Measurements from ENCODE around the gene PPM1K. TPM values are rescaled to one million over a fixed set of nuclear protein-coding genes. Genes with fewer than 3 reads are reported as not detected.
A peak's percentile ranks its signal among the peaks of the same experiment; 100 is the strongest.

Gene PPM1K
- total and polyA plus RNA-seq, 9 of the 15 experiments (the other 6 are each of a cell fraction or from before 2014, with no cell fraction given): 8.2 to 18.0 (median 10.5) TPM

DNA sequence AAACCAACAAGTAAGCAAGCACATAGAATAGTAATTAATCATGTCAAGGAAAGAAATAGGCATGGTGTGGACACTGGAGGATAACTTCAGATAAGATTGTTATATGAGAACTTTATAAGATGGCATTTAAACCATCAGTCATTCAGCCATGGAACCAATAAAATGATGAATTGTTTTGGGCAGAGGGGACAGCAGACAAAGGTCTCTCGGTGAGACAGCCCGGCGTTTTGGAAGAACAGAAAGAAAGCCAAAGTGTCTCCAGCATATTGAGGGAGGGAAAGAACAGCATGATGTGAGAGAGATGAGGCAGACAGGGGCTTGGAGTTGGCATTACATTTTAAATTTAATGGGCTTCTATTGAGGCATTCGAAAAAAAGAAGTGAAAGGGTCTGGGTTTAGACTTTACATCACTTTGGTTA lies 883 bp upstream of the PPM1K start:
- Histone ChIP-seq H3K27ac (ENCODE audit: extremely low read depth, low read depth, low read length) (no peak overlapping the region), H3K9ac (ENCODE audit: insufficient read depth in 1 of 2, low read depth in 2 of 2, low read length in 2 of 2) (peak overlapping the region in 1 of 2 experiments; percentile 67; a peak in 2 of 4 replicates), H3K79me2 (ENCODE audit: control insufficient read depth, insufficient read depth, low read length) (peaks cover 31% of the 10 kb centered on the region; the same call in 2 of the 3 replicates), H3K9me3 (replicated peaks; ENCODE audit: control insufficient read depth, insufficient read depth, low read depth, low read length) (no peaks in the 10 kb centered on the region), H3K4me2 (ENCODE audit: insufficient read depth, low read length) (peak overlapping the region; percentile 97), H3K27me3 (ENCODE audit: control insufficient read depth in 2 of 2, insufficient read depth in 2 of 2, low read length in 2 of 2) (0 out of 5 replicates have a peak, but pooled peaks cover 0 to 2% of the 10 kb centered on the region in 2 experiments), H2AFZ (ENCODE audit: low read depth, low read length) (peak overlapping the region; percentile 100), H3K36me3 (ENCODE audit: control insufficient read depth, insufficient read depth, low read length) (no peaks in the 10 kb centered on the region), H4K20me1 (replicated peaks; ENCODE audit: control insufficient read depth, insufficient read depth, low read length) (no peaks in the 10 kb centered on the region), H3K9me1 (ENCODE audit: control insufficient read depth, insufficient read depth, low read length) (no peaks in the 10 kb centered on the region), H3K4me3 (peak overlapping the region; percentile 55), H3K4me1 (replicated peaks in 1 of 2; ENCODE audit: control insufficient read depth in 2 of 2, insufficient read depth in 2 of 2, low read length in 2 of 2) (peaks cover 8 to 13% of the 10 kb centered on the region in 2 experiments; a peak in 3 of 5 replicates)
- 13% methylated on average over 4 of the region's 4 CpGs for WGBS (ENCODE audit: insufficient coverage, low coverage, missing lambda C conversion rate)
- ATAC-seq (no peak), FAIRE-seq (no peak), DNase-seq (ENCODE audit: extremely low read depth in 1 of 4, low spot score in 3 of 4) (no peak)
- TF ChIP-seq DPF2 (IDR thresholded peaks at IDR 0.05) (0 out of 2 replicates have a peak, but pooled peaks have one; percentile 8), ZNF41 (CRISPR knock-in tag; conservative IDR thresholded peaks at IDR 0.05) (no peak), PBX2 (CRISPR knock-in tag; IDR thresholded peaks at IDR 0.05; ENCODE audit: low read depth) (peak; percentile 27; the same call in 1 of the 2 replicates), PBX2 (tag; conservative IDR thresholded peaks at IDR 0.05; ENCODE audit: low read depth) (peak; percentile 80), MEIS2 (IDR thresholded peaks at IDR 0.05; ENCODE audit: partially characterized antibody) (peak; percentile 91)
- ChIA-PET CTCF (ENCODE audit: low intra/inter-chr PET ratio) (no interaction called here), POLR2A (interaction anchor here (0.5 kb wide), 1 partner anchor 35 kb away, joined by 4 read pairs; no protein-coding TSS in a partner anchor)
- in situ Hi-C loops (cut with MboI): no loop called here
- intact Hi-C loops (cut with micrococcal nuclease): no loop called here
- TSS peak; percentile 42 for BruUV-seq (replicated peaks)
